HG03039 (cell line): ENCODE results near the gene EIF2AK3.

Source experiments
- ATAC-seq: cut with Tn5 transposase; IDR thresholded peaks from one replicate; pipeline ENCODE4 v1.9.1; 2021; ENCODE audit warnings: mild to moderate bottlenecking, moderate library complexity; ENCODE audit not compliant: unreplicated experiment

Gene EIF2AK3

DNA sequence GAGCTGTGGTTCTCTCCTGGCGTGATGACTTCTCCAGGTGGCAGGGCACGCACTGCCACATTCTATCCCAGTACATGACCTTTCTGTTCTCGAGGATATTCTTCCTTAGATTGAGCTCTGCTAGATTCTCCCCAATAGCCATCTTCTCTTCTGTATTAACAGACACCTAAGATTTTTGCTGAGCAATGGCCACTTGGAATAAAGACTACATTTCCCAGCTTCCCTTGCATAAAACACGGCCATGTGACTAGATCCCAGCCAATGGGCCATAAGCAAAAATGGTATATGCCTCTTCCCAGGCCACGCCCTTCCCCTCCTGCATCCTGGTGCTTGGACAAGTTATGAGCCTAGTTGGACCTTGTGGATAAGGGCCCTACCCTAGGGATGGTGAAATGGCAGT, 82.1 kb downstream of the EIF2AK3 start:
- ATAC-seq: no peak

DNA sequence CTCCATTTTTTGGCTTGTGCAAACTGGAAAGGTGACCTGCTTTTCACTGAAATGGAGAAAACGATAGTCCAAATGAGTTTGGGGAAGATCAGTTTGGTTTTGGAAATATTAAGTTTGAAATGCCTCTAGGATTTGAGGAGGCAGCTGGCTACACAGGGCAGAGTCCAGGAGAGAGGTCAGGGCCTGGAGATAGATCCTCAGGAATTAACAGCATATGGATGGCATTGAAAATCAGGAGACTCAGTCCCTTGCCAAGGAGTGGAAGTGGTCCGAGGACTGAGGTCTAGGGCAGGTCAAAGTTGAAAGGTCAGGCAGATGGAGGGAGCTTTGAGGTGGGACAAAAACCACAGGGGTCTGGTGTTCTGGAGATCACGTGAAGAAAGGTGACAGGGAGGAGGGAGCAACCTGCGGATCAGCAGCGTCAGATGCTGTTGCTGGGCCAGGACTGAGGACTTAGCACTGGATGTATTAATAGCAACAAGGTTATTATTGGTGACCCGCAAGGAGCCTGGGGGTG, 83.7 kb downstream of the EIF2AK3 start:
- ATAC-seq: no peak

DNA sequence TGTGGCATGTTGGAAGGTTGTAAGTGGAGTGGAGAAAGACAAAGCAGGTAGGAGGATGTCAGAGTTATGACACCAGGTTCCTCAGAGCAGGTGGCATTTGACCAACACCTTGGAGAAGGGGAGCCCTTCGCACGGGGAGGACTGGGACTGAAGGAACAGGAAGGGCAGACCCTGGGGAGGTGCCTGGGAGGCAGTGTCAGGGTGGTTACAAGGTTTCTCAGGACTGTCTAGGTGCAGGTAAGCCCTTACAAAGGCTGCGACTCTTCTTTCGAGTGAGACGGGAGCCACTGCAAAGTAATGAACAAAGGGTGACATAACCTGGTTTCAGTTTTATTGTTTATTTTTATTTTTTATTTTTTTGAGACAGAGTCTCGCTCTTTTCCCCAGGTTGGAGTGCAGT, 84.6 kb downstream of the EIF2AK3 start:
- ATAC-seq: no peak

- no peak for ATAC-seq
These were observed 86.9 kb downstream of the EIF2AK3 start for GRCh38 chr2:88540346-88540745.

DNA sequence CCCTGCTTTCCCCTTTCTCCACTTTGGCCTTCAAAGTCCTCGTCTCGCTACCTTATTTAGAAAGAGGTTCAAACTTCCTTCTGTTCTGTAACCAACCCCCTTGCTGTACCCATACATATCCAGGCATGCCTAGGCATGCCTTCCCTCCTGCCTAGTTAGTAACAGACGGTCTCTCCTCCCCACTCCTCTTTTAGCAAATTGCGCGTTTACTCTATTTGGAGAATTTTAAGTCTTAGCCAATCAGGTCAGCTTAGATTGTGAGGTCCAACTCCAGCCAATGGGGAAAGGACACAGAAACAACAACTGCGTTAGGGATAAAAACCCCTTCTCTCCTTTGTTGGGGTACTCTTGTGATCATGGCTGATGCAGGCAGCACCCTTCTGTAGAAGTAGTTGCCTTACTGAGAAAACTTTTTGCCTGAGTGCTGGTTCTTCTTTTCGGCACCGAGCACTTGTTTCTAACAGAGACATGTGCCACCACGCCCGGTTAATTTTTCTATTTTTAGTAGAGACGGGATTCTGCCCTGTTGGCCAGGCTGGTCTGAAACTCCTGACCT, 88.8 kb downstream of the EIF2AK3 start:
- ATAC-seq: no peak

- ATAC-seq: no peak
These were observed 89.6 kb downstream of the EIF2AK3 start for GRCh38 chr2:88537640-88538039.

- no peak for ATAC-seq
These were observed 97.2 kb downstream of the EIF2AK3 start for GRCh38 chr2:88530081-88530480.

GRCh38 chr2:88521445-88522073, 105.7 kb downstream of the EIF2AK3 start:
- ATAC-seq: no peak

DNA sequence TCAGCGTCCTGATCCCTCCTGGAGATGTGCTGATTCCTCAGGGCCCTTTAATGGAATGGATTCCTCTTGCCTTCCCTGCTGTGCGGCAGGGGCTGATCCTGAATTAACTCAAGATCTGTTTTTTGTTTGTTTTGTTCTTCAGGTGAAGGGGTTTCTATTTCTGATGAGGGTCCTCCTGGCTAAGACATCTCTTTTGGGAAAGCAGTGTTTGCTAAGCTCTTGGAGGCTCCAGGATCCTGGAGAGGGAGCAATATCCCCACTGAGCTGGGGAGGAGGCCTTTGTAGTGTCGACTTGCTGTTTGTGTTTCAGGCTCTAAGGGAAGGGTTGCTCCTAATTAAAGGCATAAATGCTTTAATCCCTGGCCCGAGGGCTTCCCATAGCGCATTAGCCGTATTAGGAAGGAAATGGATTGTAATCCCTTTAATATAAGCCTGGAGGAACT, 109.5 kb downstream of the EIF2AK3 start:
- no peak for ATAC-seq
